HG03432 (cell line): ENCODE data around the gene YIF1B.
A peak's percentile ranks its signal among the peaks of the same experiment; 100 is the strongest.
"Not testable (repeated sequence)": the region's sequence is repeated elsewhere in the genome, so short reads cannot be mapped to it uniquely, and the experiment has no call there.

Experiments used
- ATAC-seq: cut with Tn5 transposase; IDR thresholded peaks from one replicate; pipeline ENCODE4 v1.9.1; 2021; ENCODE audit warnings: mild to moderate bottlenecking, moderate library complexity; ENCODE audit not compliant: unreplicated experiment

YIF1B gene

DNA sequence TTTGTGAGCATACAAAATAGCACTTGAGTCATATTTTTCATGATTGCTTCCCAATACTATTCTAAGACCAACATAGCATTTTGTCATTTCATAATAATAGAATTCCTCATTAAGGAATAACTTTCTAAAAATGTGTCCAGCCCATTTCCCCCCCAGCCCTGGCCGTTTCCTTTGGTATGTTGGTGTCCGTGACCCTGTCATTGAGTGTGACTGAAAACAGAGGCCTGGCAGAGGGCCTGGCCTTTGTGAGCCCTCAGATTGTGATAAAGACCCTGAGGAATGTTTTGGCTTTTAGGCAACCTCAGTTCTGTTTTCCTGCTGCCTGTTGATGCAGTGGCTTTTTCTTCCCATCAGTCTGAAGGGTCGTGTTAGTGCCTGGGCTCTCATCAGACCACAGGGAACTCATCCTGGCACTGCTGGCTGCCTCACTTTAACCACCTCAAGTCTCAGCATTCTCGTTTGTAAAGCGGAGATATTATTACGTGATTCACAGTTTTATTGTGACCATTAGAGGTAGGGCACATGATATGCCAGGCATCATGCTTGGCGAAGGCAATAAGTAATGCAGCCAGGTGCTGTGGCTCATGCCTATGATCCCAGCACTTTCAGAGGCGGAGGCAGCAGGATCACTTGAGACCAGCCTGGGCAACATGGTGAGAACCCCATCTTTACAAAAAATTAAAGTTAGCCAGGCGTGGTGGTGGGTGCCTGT is 37.6 kb downstream of the YIF1B start:
- no peak for ATAC-seq

- ATAC-seq = no peak
Measured at GRCh38 chr19:38277549-38277948, 38.2 kb downstream of the YIF1B start.

- no peak for ATAC-seq
Measured at GRCh38 chr19:38276942-38277517, 38.7 kb downstream of the YIF1B start.

- ATAC-seq = no peak
Measured at GRCh38 chr19:38274739-38275138, 41.0 kb downstream of the YIF1B start.

DNA sequence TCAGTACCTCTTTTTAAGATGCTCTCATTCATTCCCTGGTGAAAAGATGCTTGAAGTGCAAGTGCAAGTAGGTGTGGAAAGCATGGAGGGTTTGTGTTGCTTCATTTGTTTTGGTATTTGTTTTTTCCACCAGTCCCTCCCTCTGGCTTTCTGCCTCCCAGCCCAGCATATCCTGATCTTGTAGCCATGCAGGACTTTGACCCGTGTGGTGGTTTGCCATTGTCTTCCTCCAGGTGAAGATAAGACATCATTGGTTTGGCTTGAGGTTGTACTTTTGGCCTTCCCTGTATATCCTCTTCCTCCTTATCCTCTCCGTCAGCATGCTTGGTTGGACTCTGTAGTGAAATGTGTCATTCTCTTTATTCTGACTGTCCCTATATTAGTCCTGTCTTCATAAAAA is 42.2 kb downstream of the YIF1B start:
- no peak for ATAC-seq

- no peak for ATAC-seq
Measured at GRCh38 chr19:38270587-38271167, 45.1 kb downstream of the YIF1B start.

DNA sequence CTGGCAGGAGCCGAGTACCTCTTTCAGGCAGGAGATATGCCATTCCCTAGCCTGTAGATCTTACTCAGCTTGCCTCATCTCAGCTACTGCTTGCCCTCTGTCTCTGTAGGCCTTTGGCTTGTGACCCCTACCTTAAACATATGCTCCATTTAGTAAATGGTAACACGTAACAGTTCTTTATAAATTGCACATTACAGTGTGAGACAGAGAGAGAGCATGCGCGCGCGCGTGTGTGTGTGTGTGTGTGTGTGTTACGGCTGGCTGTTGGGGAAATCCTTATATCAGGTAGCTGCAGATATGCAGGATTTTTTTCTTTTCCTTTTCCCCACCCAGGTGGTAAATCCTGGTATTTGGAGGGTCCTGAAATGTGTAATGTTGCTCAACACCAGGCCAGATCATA is 47.2 kb downstream of the YIF1B start:
- no peak for ATAC-seq

GRCh38 chr19:38267761-38268483 is 47.8 kb downstream of the YIF1B start:
- no peak for ATAC-seq

- ATAC-seq = no peak
Measured at GRCh38 chr19:38266981-38267597, 48.7 kb downstream of the YIF1B start.

- ATAC-seq = no peak
Measured at GRCh38 chr19:38265921-38266429, 49.8 kb downstream of the YIF1B start.

- no peak for ATAC-seq
Measured at GRCh38 chr19:38265213-38265861, 50.4 kb downstream of the YIF1B start.

DNA sequence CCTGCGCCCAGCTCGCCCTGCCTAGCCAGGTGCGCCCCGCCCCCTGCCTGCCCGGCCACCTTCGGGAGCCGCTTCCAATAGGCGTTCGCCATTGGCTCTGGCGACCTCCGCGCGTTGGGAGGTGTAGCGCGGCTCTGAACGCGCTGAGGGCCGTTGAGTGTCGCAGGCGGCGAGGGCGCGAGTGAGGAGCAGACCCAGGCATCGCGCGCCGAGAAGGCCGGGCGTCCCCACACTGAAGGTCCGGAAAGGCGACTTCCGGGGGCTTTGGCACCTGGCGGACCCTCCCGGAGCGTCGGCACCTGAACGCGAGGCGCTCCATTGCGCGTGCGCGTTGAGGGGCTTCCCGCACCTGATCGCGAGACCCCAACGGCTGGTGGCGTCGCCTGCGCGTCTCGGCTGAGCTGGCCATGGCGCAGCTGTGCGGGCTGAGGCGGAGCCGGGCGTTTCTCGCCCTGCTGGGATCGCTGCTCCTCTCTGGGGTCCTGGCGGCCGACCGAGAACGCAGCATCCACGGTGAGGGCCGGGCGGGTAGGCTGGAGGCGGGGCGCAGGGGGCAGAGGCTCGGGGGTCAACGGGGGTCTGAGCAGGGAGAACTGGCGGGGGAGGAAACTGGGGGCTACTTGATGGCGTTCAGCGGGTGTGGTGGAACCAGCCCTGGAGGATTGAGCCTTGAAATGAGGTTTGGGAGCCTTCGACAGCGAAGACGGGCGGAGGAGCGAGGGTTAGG is 51.1 kb downstream of the YIF1B start, which contains the start of gene SPINT2:
Gene SPINT2, plus strand, starts transcription at position 88 of the 727 bp plus-strand sequence. Its CDS starts 320 bp downstream, at position 408.
- peak; percentile 34 for ATAC-seq

DNA sequence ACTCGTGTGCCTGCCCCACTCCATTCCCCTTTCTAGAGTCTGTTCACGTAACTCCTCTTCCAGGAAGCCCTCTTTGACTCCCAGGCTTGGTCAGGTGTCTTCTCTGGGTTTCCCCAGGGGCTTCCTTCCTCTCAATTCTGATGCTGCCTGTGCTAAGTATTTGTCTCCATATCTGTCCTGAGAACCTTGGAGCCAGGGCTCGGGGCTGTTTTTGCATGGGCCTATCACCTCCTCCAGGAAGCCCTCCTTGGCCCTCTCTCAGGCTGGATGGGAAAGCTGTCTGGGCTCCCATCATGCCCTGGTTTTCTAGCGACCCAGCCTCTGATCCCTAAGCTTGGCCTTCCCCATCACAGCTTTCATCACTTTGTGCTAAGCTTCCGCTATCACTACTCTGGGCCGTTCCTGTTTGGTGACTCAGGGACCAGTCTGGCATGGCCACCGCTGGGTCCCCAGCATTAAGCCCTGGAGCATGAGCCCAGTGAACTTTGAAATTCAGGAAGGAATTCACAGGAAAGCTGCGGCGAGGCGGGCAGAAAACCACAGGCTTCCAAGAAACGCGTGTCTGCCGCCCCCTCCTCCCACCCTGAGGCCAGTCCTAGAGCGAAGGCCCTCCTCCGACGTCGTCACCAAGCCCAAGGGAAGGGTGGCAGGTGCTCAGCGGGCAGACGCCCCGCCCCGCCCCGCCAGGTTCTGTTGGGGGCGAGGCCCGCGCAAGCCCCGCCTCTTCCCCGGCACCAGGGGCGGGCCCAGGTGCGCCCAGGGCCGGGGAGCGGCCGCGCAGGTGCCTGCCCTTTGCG is 51.9 kb downstream of the YIF1B start:
- ATAC-seq = peak; percentile 51

DNA sequence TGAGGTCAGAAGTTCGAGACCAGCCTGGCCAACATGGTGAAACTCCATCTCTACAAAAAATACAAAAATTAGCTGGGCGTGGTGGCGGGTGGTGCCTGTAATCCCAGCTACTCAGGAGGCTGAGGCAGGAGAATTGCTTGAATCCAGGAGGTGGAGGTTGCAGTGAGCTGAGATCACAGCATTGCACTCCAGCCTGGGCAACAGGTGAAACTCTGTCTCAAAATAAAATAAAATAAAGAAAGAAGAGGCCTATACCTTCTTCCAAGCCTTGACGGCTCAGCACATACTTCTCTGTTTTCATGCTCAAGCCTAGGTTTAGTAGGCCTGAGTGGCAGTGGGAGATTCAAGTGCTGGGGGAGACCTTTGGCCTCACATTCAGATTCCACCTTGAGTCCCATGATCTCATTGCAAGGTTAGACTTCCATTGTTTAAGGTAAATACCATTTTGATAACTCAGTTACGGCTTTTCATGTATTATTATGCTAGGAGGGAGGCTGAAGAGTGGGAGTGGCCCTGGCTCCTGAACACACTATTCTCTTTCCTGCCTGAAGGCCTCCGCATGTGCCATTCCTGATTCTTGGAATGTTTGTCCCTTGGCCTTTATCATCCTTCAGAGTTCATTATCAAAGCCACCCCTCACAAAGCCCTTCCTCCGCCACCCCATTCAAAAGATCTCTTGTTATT is 53.0 kb downstream of the YIF1B start:
- no peak for ATAC-seq

DNA sequence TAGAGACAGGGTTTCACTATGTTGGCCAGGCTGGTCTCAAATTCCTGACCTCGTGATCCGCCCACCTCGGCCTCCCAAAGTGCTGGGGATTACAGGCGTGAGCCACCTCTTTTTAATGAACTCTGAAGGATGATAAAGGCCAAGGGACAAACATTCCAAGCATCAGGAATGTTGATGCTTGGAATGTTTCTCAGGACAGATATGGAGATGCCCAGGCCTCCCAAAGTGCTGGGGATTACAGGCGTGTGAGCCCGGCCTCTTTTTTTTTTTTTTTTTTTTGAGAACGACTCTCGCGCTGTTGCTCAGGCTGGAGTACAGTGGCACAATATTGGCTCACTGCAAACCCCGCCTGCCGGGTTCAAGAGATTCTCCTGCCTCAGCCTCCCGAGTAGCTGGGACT is 53.8 kb downstream of the YIF1B start:
- ATAC-seq = not testable (repeated sequence)

- ATAC-seq = no peak
Measured at GRCh38 chr19:38255383-38256014, 60.2 kb downstream of the YIF1B start.

- no peak for ATAC-seq
Measured at GRCh38 chr19:38253788-38254187, 62.0 kb downstream of the YIF1B start.
